ENCODE data around the gene HPSE.
"Not testable (repeated sequence)": the region's sequence is repeated elsewhere in the genome, so short reads cannot be mapped to it uniquely, and the experiment has no call there.

Gene HPSE

GRCh38 chr4:83356899-83357661, 22.4 kb upstream of the HPSE start:
- ATAC-seq, result peak; percentile 54
- Mint-ChIP-seq H3K4me3 (no peak overlapping the region), H3K27ac (no peak overlapping the region)

GRCh38 chr4:83353516-83353915, 18.9 kb upstream of the HPSE start:
- no peak overlapping the region for H3K4me3 Mint-ChIP-seq
- peaks cover 5% of the 10 kb centered on the region for H3K9me3 Mint-ChIP-seq
- H3K27ac Mint-ChIP-seq, result no peak overlapping the region
- no peaks in the 10 kb centered on the region for H3K27me3 Mint-ChIP-seq
- no peaks in the 10 kb centered on the region for H3K36me3 Mint-ChIP-seq
- peaks cover 8% of the 10 kb centered on the region for H3K4me1 Mint-ChIP-seq
- no peak for ATAC-seq

More at GRCh38 chr4:83356899-83357661, 22.4 kb upstream of the HPSE start:
- H3K27me3 Mint-ChIP-seq, result no peaks in the 10 kb centered on the region
- peaks cover 5% of the 10 kb centered on the region for H3K9me3 Mint-ChIP-seq
- no peaks in the 10 kb centered on the region for H3K36me3 Mint-ChIP-seq
- H3K4me1 Mint-ChIP-seq, result no peaks in the 10 kb centered on the region

- H3K27me3 Mint-ChIP-seq, result no peaks in the 10 kb centered on the region
- ATAC-seq, result no peak
- peaks cover 8% of the 10 kb centered on the region for H3K4me1 Mint-ChIP-seq
Measured at GRCh38 chr4:83348074-83348473, 13.4 kb upstream of the HPSE start.

GRCh38 chr4:83342476-83342875, 7.8 kb upstream of the HPSE start:
- no peak overlapping the region for H3K27ac Mint-ChIP-seq
- no peak for ATAC-seq
- H3K27me3 Mint-ChIP-seq, result peaks cover 18% of the 10 kb centered on the region
- H3K4me3 Mint-ChIP-seq, result no peak overlapping the region
- peaks cover 2% of the 10 kb centered on the region for H3K36me3 Mint-ChIP-seq
- H3K4me1 Mint-ChIP-seq, result peaks cover 6% of the 10 kb centered on the region
- peaks cover 13% of the 10 kb centered on the region for H3K9me3 Mint-ChIP-seq

More at GRCh38 chr4:83348074-83348473, 13.4 kb upstream of the HPSE start:
- peaks cover 17% of the 10 kb centered on the region for H3K9me3 Mint-ChIP-seq
- H3K4me3 Mint-ChIP-seq, result no peak overlapping the region
- no peak overlapping the region for H3K27ac Mint-ChIP-seq
- peaks cover 6% of the 10 kb centered on the region for H3K36me3 Mint-ChIP-seq

- peaks cover 24% of the 10 kb centered on the region for H3K27me3 Mint-ChIP-seq
- ATAC-seq, result no peak
- no peaks in the 10 kb centered on the region for H3K36me3 Mint-ChIP-seq
- peaks cover under 1% of the 10 kb centered on the region for H3K9me3 Mint-ChIP-seq
- peaks cover 6% of the 10 kb centered on the region for H3K4me1 Mint-ChIP-seq
- no peak overlapping the region for H3K4me3 Mint-ChIP-seq
- H3K27ac Mint-ChIP-seq, result no peak overlapping the region
Measured at GRCh38 chr4:83340692-83341343, 6.2 kb upstream of the HPSE start.

GRCh38 chr4:83339573-83339972, 4.9 kb upstream of the HPSE start:
- H3K27me3 Mint-ChIP-seq, result peaks cover 33% of the 10 kb centered on the region
- no peak for ATAC-seq
- no peaks in the 10 kb centered on the region for H3K9me3 Mint-ChIP-seq
- H3K36me3 Mint-ChIP-seq, result no peaks in the 10 kb centered on the region
- peaks cover 18% of the 10 kb centered on the region for H3K4me1 Mint-ChIP-seq
- no peak overlapping the region for H3K4me3 Mint-ChIP-seq
- no peak overlapping the region for H3K27ac Mint-ChIP-seq

GRCh38 chr4:83335701-83336100, 1.1 kb upstream of the HPSE start:
- Mint-ChIP-seq H3K9me3 (no peaks in the 10 kb centered on the region), H3K4me3 (peak overlapping the region; percentile 90), H3K27ac (no peak overlapping the region), H3K4me1 (peaks cover 26% of the 10 kb centered on the region), H3K27me3 (peaks cover 33% of the 10 kb centered on the region), H3K36me3 (no peaks in the 10 kb centered on the region)
- ATAC-seq, result no peak

- H3K4me3 Mint-ChIP-seq, result no peak overlapping the region
- H3K9me3 Mint-ChIP-seq, result no peaks in the 10 kb centered on the region
- peaks cover 10% of the 10 kb centered on the region for H3K27me3 Mint-ChIP-seq
- H3K27ac Mint-ChIP-seq, result no peak overlapping the region
- H3K36me3 Mint-ChIP-seq, result peaks cover 4% of the 10 kb centered on the region
- ATAC-seq, result no peak
- peaks cover 32% of the 10 kb centered on the region for H3K4me1 Mint-ChIP-seq
Measured at GRCh38 chr4:83331956-83332355, 2.7 kb downstream of the HPSE start.

- H3K9me3 Mint-ChIP-seq, result no peaks in the 10 kb centered on the region
- no peak overlapping the region for H3K27ac Mint-ChIP-seq
- no peak overlapping the region for H3K4me3 Mint-ChIP-seq
- H3K27me3 Mint-ChIP-seq, result no peaks in the 10 kb centered on the region
- ATAC-seq, result no peak
- peaks cover 20% of the 10 kb centered on the region for H3K4me1 Mint-ChIP-seq
- peaks cover 4% of the 10 kb centered on the region for H3K36me3 Mint-ChIP-seq
Measured at GRCh38 chr4:83329521-83330110, 5.0 kb downstream of the HPSE start.

GRCh38 chr4:83328521-83329187, 6.0 kb downstream of the HPSE start:
- ATAC-seq, result no peak
- H3K9me3 Mint-ChIP-seq, result no peaks in the 10 kb centered on the region
- H3K27ac Mint-ChIP-seq, result no peak overlapping the region
- H3K36me3 Mint-ChIP-seq, result peaks cover 4% of the 10 kb centered on the region
- H3K27me3 Mint-ChIP-seq, result no peaks in the 10 kb centered on the region
- no peak overlapping the region for H3K4me3 Mint-ChIP-seq
- peaks cover 12% of the 10 kb centered on the region for H3K4me1 Mint-ChIP-seq

GRCh38 chr4:83326546-83326945, 8.1 kb downstream of the HPSE start:
- Mint-ChIP-seq H3K9me3 (no peaks in the 10 kb centered on the region), H3K27me3 (no peaks in the 10 kb centered on the region), H3K4me3 (no peak overlapping the region), H3K36me3 (peaks cover 4% of the 10 kb centered on the region), H3K27ac (no peak overlapping the region), H3K4me1 (peaks cover 6% of the 10 kb centered on the region)
- no peak for ATAC-seq

- not testable (repeated sequence) for H3K4me1 Mint-ChIP-seq, H3K27me3 Mint-ChIP-seq, H3K36me3 Mint-ChIP-seq, H3K27ac Mint-ChIP-seq, H3K4me3 Mint-ChIP-seq, ATAC-seq, H3K9me3 Mint-ChIP-seq
Measured at GRCh38 chr4:83325306-83325705, 9.3 kb downstream of the HPSE start.

- no peaks in the 10 kb centered on the region for H3K27me3 Mint-ChIP-seq
- H3K36me3 Mint-ChIP-seq, result no peaks in the 10 kb centered on the region
- no peaks in the 10 kb centered on the region for H3K4me1 Mint-ChIP-seq
- no peak for ATAC-seq
- no peaks in the 10 kb centered on the region for H3K9me3 Mint-ChIP-seq
- no peak overlapping the region for H3K4me3 Mint-ChIP-seq
- H3K27ac Mint-ChIP-seq, result no peak overlapping the region
Measured at GRCh38 chr4:83323136-83323535, 11.5 kb downstream of the HPSE start.

GRCh38 chr4:83320548-83320947, 14.1 kb downstream of the HPSE start:
- ATAC-seq, result no peak
- Mint-ChIP-seq H3K27me3 (no peaks in the 10 kb centered on the region), H3K9me3 (no peaks in the 10 kb centered on the region), H3K27ac (no peak overlapping the region), H3K4me1 (no peaks in the 10 kb centered on the region), H3K4me3 (no peak overlapping the region), H3K36me3 (no peaks in the 10 kb centered on the region)

GRCh38 chr4:83318666-83319065, 16.0 kb downstream of the HPSE start:
- Mint-ChIP-seq H3K27ac (no peak overlapping the region), H3K9me3 (no peaks in the 10 kb centered on the region), H3K27me3 (no peaks in the 10 kb centered on the region), H3K4me3 (no peak overlapping the region), H3K36me3 (no peaks in the 10 kb centered on the region), H3K4me1 (no peaks in the 10 kb centered on the region)
- no peak for ATAC-seq
